Activated CD4-positive, alpha-beta T cell treated with anti-CD3 and anti-CD28 coated beads for 48 hours (primary cell): ENCODE data around the gene PTPN3.
"Not testable (repeated sequence)": the region's sequence is repeated elsewhere in the genome, so short reads cannot be mapped to it uniquely, and the experiment has no call there.

Source experiments
- DNase-seq: peaks from one replicate; pipeline ENCODE4 v3.0.0-alpha.2; 2020

Gene PTPN3

DNA sequence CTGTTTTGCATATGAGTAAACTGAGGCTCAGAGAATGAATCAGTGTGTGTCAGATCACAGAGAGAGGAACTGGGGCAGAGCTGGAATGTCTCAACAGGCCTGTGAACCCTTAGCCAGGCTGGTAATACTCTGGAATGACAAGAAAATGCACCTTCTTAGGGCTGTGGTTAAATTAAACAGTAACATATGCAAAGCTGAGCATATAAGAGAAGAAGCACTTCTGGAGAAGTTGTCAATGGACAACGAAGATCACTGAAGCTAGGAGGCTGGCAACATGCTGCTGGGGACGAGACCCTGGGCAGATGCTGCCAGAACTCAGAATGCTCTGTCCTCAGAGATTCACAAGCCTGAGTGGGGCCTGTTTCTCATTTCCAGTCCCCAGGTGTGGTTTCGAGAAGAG lies 112.6 kb downstream of the PTPN3 start:
- no peak for DNase-seq

DNA sequence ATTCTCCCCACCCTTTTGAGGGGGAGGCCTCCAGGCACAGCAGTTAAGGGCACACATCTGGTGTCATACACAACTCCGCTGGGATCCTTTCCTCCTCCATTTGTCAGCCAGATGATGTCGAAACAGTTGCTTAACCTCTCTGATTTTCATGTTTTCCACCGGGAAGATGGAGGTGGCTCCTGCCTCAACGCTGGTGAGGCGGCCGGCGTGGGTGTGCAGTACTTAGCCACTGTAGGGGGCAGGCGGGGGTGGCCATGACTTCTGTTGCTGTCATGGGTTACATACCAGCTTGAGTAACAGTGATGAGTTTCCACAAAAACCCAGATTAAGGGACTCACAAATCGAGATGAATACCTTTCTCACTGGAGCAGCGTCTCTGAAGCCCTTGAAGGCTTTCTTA lies 114.2 kb downstream of the PTPN3 start:
- no peak for DNase-seq

DNA sequence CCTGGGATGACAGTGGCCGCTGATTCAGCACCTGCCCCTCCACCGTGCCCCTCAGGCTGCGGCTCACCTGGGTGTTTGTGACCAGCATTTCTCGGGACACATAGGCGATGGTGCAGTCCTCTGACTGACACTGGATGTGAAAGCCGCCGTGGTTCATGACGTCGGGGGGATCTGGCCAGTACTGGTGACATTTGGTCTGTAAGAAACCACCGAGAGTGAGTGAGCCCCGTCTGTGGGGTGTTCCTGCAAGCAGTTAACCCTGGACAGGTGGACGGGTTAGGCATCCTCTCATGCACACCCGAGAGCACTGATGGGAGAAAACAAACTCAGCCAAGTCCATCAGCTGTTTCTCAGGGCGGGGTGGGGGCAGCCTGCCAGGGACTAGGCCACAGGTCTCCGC lies 114.8 kb downstream of the PTPN3 start:
- DNase-seq, result no peak

DNA sequence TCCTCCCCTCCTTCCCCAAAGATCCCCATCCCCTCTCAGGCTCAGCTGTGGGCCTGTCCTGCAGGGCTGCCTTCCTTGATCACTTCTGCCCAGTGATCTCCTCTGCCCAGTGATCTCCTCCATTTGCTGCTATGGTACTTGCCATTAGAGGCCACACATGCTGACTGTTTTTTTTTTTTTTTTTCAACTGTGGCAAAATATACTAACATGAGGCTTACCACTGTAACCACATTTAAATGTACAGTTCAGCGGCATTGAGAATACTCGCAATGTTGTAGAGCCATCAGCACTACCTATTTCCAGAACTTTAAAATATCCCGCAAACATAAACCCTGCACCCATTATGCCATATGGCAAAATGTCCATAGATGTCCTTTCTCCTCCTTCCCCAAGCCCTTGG lies 115.5 kb downstream of the PTPN3 start:
- no peak for DNase-seq

DNA sequence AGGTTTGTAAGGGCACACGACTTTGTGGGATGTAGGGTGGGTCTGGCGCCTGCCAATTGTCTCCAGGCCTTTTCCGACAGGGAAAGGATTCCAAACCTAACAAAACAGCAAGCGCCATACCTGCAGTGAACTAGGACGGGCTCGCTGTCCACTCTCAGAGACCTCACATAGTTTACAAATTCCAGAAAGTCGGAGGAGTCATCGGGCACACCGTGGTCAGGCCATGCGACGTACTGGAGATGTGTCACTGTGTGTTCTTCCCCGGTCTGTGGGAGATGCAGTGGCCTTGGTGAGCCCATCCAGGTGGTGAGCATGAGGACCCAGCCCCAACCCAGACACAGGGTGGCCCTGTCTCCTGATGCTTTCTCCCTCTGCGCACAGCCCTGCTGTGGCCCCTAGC lies 115.9 kb downstream of the PTPN3 start:
- no peak for DNase-seq

DNA sequence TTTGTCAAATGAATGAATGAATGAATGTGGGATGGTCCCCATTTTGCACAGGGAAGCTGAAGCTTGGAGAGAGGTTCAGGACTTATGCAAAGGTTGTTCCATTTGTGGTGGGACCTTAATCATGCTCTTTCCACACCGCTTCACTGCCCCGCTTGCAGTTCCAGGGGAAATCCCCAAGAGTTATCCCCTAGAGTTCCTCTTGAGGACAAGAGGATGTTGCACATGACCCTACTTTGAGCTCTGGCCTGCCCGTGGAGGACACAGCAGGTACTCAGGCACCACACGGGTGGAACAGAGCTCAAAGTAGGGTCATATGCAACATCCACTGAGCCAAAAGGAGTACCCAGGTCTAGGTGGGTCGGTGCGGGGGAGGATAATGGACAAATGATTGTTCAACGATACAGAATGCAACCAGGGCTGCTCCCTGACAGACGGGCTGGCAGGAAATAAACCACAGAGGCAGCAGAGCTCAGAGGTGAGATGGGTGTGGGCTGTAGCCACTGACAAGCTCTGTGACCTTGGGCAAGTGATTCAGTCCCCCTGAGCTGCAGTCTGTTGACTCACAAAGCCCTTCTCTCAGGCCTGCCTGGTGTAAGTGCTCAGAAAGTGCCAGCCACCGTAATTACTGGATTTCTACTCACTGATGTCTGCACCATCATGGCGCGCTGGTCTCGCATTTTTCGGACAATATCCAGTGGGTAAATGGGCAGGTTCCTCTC lies 116.9 kb downstream of the PTPN3 start:
- DNase-seq, result no peak

DNA sequence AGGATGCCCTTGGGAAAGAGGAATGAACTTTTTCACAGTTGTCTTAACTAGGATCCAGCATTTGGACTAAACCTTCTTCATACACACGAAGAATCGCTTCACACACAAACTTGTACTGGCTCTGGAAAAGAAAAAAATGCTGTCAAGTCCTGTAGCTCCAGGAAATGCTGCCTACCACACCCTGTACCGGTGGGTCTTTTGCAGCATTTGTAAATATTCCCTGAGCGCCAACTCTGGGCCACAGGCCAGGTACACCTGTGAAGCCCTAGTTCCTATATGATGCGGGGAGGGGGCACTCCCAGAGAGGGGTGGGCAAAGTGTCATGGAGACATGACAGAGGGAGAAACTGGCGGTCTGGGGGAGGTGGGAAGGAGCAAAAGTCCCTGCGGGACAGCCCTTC lies 118.6 kb downstream of the PTPN3 start:
- DNase-seq, result no peak

DNA sequence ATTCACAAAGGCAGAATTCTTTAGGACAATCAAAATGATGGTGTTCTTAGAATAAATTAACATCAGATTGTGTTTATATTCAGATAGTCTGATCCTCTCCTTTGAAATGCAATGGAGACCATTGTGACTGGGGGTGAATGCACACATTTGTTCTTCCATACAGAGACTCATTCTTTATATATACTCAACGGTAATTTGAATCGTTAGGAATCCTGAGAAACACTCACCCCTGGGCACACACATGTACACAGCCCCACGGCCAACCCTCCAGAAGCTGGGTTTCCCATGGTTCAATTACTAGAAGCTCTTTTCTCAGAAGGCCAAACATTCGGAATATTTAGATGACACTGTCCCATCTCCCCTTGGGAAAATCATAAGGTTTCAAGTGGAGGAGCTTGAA lies 119.8 kb downstream of the PTPN3 start:
- no peak for DNase-seq

DNA sequence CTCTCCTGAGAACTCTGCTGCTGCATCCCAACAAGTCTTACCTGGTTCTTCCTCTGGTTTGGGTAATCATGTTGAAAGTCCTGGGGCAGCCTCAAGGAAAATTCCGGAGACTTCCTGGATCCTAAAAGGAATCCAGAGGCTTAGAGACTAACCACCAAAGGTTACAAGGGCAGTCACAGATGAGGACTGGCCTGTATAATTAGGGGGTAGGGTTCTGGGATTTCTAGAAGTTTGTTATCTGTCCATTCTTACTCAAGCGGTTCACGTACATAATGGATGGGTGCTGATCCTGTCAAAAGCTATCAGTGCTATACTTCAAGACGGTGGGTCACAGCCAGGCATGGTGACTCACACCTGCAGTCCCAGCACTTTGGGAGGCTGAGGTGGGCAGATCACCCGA lies 125.9 kb downstream of the PTPN3 start:
- no peak for DNase-seq

DNA sequence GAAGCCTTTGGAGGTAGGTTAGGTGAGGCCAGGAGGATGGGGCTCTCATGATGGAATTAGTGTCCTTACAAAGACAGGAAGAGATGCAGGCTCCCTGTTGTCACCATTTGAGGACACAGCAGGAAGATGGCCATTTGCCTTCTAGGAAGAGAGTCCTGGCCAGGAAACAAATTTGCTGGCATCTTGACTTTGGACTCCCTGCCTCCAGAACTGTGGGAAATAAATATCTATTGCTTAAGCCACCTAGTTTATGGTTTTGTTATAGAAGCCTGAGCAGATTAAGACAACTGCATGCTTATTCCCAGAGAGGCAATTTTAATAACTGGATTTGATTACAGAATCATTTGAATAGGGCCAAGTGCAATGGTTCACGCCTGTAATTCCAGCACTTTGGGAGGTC lies 126.7 kb downstream of the PTPN3 start:
- DNase-seq, result no peak

DNA sequence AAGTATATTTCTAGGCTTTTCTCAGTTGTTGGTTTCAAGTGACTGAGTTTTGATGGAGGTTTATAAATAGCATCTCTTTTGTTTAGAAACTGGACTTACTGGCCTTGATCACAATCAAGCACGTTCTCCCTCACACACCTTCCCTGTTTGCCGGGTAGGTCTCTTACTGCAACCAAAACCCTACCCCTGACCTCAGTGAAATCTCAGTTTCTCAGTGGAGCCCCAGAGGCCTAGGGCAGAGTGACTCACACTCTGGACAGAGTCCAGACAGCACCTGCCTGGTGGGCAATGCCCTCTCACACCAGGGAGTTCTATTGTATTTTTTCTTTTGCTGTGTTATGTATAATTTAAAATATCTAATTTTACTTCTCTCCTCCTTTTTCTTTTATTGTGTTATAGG lies 128.8 kb downstream of the PTPN3 start:
- no peak for DNase-seq

DNA sequence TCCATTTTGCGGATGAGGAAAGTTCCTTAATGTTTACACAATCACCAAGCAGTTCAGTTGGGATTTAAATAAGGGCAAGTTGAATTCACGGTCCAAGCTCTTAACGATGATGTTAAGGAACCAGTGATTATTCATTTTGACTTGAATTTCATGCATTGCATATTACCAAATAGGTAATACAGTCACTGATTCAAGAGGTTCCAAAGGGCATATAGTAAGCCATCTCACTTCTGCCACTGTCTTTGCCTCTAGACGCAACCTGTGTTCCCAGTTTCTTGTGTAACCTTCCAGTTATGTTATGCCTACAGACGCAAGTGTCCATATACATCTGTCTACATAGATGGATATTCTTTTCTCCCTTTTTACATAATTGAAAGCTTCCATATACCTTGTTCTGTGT lies 137.3 kb downstream of the PTPN3 start:
- DNase-seq, result no peak

DNA sequence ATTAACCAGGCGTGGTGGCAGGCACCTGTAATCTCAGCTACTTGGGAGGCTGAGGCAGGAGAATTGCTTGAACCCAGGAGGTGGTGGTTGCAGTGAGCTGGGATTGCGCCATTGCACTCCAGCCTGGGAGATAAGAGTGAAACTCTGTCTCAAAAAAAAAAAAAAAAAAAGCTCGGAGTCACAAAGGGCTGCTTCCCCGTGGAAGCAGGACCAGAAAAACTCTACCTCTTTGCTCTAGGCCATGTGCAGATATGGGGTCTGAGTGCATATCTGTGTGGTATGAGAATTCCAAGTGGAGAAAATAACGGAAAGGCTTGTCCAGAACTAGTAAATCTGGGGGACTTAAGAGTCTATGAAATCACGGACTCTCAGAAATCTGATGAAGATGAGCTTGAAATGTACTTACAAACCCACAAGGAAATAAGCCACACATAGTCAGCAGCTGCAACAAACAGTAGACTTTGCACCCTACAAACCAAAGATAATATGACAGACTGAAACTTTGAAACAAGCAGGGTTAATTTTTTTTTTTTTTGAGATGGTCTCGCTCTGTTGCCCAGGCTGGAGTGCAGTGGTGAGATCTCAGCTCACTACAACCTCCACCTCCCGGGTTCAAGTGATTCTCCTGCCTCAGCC lies 139.0 kb downstream of the PTPN3 start:
- not testable (repeated sequence) for DNase-seq

DNA sequence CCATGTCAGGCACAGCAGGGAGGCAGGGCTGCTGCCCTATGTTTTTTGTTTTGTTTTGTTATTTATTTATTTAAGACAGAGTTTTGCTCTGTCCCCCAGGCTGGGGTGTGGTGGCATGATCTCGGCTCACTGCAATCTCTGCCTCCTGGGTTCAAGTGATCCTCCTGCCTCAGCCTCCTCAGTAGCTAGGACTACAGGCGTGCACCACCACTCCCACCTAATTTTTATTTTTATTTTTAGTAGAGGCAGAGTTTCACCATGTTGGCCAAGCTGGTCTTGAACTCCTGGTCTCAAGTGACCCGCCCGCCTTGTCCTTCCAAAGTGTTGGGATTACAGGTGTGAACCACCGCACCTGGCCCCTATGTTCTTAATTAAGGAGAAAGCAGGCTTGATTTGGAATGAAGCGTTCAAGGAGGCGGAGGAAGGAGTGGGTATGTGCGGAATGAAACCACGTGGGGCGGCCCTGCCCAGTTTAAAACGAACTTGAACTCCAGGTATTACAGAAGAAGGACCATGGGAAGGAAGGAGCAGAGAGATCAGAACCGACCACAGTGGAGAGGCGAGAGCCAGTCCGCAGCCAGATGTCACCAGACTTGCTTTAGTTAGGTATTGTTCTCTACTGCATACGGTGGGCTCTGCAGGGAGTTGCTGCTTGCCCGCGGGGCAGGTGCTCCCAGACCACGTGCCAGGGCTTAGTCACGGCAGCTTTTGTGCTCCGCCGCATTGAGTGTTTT lies 142.4 kb downstream of the PTPN3 start:
- no peak for DNase-seq

DNA sequence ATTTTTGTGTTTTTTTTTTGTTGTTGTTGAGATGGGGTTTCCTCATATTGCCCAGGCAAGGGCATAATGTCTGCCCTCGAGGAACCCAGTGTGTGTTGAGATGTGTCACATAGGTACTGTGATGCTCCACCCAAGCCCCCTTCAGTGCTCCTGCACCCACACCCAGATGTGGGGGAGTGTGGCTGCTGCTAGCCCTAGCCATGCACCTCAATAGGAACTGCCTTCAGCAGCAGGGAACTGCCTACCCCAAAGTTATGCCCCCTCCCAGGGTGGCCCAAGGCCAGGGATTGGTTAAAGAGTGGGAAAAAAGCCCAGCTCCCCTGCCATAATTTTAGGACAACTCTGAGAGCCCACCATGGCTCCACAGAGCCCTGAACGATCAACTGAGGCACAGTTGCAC lies 143.9 kb downstream of the PTPN3 start:
- no peak for DNase-seq

DNA sequence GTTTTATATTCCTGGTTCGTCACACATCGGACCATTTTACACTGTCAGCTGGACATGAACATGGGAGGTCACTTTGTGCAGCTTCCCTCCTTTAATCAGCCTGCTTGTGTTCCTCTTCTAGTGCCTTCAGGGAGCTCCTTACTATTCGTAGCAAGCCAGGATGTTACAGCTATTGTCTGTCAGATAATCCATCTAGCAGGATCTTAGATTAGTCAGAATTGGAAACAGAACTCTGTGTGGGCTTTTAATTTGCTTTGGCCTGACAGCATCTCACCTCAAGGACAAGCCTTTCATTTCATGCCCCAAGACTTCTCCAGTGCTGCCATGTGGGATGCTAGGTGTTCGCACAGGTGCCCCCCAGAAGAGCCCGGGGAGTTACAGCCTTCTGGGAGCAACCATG lies 147.1 kb downstream of the PTPN3 start:
- DNase-seq, result no peak

DNA sequence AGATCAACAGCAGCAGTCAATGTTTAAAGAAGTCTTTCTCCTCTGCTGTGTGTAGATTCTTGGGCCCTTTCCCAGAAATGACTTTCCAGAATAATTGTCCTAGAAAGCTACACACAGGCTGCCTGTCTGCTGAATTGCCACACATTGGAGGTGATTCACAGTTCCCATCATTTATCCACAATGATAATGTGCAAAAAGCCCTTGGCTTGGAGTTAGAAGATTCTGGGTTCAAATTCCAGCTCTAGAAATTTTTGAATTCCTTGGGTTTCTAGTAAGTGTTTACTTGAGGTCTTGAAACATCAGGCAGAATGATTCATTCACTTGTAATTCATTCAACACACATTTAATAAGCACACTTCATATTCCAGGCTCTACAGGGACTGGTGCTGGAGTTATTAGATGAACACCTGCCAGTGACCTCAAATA lies 148.7 kb downstream of the PTPN3 start:
- DNase-seq, result no peak

DNA sequence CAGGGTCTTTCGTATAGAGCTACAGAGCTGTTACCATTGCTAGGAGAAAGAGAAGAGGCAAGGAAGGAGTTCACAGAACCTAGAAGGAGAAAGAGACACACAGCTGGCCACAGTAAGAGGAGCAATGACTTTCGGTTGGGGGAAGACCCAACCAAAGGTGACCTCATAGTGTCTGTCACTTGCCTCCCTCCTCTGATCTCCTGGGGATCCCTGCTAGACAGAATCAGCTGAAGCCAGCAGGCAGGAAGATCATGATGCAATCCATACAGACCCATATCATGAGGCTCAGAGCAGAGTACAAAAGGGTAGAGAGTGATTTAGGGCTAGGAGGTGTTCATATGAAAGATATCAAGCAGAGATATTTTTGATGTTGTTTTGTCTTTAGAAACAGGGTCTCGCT lies 151.2 kb downstream of the PTPN3 start:
- no peak for DNase-seq

DNA sequence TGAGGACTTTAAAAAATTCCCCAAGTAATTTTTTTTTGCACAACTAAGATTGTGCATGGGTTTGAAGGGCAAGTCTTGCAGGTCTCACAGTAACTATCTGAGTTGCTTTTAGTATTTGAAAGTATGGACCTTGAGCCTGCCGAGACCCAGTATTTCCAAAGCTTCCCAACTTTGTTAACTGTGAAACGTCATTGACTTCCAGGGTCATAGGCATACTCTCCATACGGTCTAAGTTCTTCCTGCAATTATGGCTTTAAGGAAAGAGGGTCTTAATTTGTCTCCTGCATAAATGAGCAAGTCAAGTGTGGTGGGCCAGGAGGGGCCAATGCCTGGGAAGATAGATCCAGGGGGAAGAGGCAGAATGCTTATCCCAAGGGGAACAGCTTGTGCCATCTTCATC lies 153.2 kb downstream of the PTPN3 start:
- DNase-seq, result no peak

DNA sequence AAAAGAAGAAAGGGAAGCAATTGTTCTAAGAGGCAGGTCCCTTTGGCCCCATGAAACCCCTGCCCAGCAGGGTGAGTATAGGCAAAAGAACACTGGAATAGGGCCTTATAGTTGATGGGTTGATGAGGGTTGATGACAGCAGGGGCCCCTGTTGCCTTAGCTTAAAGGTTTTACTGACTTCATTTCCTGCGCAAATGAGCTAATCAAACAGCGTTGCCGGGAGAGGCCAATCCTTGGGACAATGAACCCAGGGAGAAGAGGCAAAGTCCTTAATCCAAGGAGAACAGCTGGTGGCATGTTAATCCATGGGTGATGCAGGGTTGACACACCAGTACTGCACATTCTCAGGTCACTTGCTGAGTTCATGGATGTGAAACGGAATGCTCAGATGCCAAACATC lies 155.2 kb downstream of the PTPN3 start:
- DNase-seq, result no peak

DNA sequence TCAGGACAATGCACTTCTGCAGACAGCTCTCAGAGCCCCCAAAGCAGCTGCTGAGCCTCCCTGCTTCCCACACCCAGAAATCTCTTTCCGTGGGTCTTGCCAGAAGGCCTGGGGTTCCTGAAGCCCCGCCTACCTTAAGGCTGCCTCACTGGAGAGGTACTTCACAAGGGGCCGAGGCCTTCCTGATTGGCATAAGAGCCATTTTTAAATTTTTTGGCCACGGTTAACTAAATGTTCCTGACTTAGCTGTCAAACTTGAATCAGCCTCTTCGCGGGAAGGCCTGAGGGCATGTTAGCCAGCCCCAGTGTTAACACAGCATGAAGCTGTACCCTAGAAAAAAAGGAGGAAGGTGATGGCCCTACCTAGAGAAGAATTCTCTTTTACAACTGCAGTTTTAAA lies 156.5 kb downstream of the PTPN3 start:
- no peak for DNase-seq

DNA sequence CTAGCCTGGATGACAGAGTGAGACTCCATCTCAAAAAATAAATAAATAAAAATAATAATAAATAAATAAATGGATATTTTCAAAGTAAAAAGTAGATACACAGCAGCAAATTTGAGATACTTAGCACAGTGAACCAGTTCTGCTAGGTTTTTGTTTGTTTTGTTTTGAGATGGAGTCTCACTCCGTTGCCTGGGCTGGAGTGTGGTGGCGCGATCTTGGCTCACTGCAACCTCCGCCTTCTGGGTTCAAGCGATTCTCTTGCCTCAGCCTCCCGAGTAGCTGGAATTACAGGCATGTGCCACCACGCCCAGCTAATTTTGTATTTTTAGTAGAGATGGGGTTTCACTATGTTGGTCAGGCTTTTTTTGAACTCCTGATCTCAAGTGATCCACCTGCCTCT lies 157.1 kb downstream of the PTPN3 start:
- not testable (repeated sequence) for DNase-seq

DNA sequence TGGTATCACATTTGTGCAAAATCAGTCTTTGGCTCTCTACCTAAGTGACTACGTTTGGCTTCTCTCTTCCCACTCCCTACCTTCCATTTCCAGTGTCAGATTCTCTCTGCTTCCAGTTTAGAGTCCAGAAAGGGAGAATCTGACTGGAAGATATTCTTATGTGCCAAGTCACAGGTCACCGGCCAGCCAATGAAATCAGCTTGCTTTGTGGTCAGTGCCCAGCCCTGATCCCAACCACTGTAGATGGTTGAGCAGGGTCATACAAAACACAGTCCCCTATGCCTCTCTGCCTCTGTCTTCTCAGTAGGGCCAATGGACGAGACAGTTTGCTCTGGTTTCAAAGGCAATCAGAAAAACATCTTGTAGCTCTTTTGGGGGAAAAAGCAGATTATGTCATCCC lies 161.7 kb downstream of the PTPN3 start:
- no peak for DNase-seq

DNA sequence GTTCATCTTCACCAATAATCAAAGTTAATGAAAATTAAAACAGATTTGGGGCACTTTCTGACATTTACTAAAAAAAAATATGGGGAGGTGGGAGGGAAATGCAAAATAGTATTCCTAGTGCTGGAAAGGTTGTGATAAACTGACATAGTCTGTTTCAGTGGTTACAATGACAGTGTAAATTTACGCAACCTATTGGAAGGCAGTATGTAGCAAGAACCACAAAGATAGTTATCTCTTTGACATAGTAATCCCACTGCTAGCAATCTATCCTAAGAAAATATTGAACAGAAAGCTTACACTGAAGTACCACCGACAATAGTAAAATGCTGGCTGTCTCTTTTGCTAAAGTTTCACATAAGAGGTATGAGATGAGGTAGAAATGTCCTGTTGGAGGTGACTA lies 162.2 kb downstream of the PTPN3 start:
- DNase-seq, result no peak
